Calu3 (cell line): ENCODE results near the gene CTF1. TPM values are rescaled to one million over a fixed set of nuclear protein-coding genes. Genes with fewer than 3 reads are reported as not detected.
A peak's percentile ranks its signal among the peaks of the same experiment; 100 is the strongest.
"Not testable (repeated sequence)": the region's sequence is repeated elsewhere in the genome, so short reads cannot be mapped to it uniquely, and the experiment has no call there.

Source experiments
- BruUV-seq: library from RNA; stranded (reverse); fragments of 400-500 nt; replicated peaks from 2 replicates; lab custom pipeline; 2021; lab: Mats Ljungman, UMichigan
- CTCF ChIA-PET: fragments of 300-600 bp; sonication (Branson Sonifier 250); formaldehyde crosslinking; loops from one replicate; lab custom pipeline; 2022; ENCODE audit warnings: antibody characterized with exemption; lab: Charles Lee
- DNase-seq: peaks from one replicate; pipeline ENCODE4 v3.0.0; 2022
- H3K27ac Mint-ChIP-seq: one replicate; pipeline ENCODE4 v1.8.0; 2022; ENCODE audit warnings: mixed read lengths; ENCODE audit not compliant: unreplicated experiment
- H3K27me3 Mint-ChIP-seq: one replicate; pipeline ENCODE4 v1.8.0; 2022; ENCODE audit warnings: mixed read lengths; ENCODE audit not compliant: unreplicated experiment
- H3K36me3 Mint-ChIP-seq: one replicate; pipeline ENCODE4 v1.8.0; 2022; ENCODE audit warnings: mild to moderate bottlenecking, moderate library complexity, mixed read lengths; ENCODE audit not compliant: insufficient read depth, unreplicated experiment
- H3K4me1 Mint-ChIP-seq: one replicate; pipeline ENCODE4 v1.8.0; 2022; ENCODE audit warnings: mild to moderate bottlenecking, low read depth, mixed read lengths; ENCODE audit not compliant: unreplicated experiment
- H3K4me3 Mint-ChIP-seq: one replicate; pipeline ENCODE4 v1.8.0; 2022; ENCODE audit warnings: mild to moderate bottlenecking, low read depth, moderate library complexity, mixed read lengths; ENCODE audit not compliant: unreplicated experiment
- H3K9me3 Mint-ChIP-seq: one replicate; pipeline ENCODE4 v1.8.0; 2022; ENCODE audit warnings: low read depth, mixed read lengths; ENCODE audit not compliant: unreplicated experiment
- intact Hi-C: fragments of 100-400 bp; cut with micrococcal nuclease; formaldehyde crosslinking; loops from one replicate; pipeline ENCODE4 v1.10.0; 2022; ENCODE audit not compliant: unreplicated experiment
- total RNA-seq: library from RNA; stranded (reverse); gene quantifications from 2 replicates; pipeline ENCODE4 v1.2.3, GENCODE V29; 2022
- TF ChIP-seq, protein P1 (sequence below): fragments of 200-600 bp; IDR thresholded peaks from one replicate; pipeline ENCODE4 v1.8.0; 2022; ENCODE audit warnings: antibody characterized with exemption; ENCODE audit not compliant: unreplicated experiment

The CTF1 gene
- total RNA-seq, 1 experiment from 2014 or later = 1.9 TPM

DNA sequence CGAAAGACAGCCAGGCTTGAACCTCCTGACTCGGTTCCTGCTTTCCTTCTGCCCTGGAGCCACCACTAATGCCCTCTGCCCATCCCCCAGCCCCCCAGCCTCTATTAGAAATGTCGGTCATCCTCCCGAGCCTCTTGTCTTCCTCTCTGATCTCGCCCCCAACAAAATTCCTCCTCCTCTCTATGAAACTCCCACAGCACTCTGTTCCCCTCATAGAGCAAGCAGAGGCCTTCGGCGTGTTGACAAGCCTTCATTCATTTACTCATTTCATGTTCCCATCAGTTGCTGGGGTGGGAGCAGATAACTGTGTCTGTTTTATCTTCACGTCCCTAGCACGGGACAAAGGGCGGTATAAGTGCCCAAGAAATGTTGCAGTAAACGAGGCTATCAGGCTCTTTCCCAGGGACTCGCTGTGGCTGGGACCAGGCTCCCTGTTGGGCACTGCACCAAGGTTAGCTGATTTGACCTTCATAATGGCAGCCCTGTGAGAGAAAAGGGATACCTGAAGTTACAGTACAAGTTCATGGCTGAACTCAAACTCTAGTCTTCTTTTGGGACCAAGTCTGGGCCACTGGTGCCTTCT lies 34.7 kb downstream of the CTF1 start:
- Mint-ChIP-seq H3K36me3 (peaks cover 34% of the 10 kb centered on the region), H3K4me3 (no peak overlapping the region), H3K27ac (no peak overlapping the region), H3K27me3 (no peaks in the 10 kb centered on the region), H3K4me1 (peaks cover 3% of the 10 kb centered on the region), H3K9me3 (no peaks in the 10 kb centered on the region)
- CTCF ChIA-PET = interaction anchor here (1.3 kb wide), 1 partner anchor 11 kb away, joined by 3 read pairs; no protein-coding TSS in a partner anchor
- TSS peak; percentile 12 for BruUV-seq
- intact Hi-C loops = no loop called here
- TF ChIP-seq, protein P1, sequence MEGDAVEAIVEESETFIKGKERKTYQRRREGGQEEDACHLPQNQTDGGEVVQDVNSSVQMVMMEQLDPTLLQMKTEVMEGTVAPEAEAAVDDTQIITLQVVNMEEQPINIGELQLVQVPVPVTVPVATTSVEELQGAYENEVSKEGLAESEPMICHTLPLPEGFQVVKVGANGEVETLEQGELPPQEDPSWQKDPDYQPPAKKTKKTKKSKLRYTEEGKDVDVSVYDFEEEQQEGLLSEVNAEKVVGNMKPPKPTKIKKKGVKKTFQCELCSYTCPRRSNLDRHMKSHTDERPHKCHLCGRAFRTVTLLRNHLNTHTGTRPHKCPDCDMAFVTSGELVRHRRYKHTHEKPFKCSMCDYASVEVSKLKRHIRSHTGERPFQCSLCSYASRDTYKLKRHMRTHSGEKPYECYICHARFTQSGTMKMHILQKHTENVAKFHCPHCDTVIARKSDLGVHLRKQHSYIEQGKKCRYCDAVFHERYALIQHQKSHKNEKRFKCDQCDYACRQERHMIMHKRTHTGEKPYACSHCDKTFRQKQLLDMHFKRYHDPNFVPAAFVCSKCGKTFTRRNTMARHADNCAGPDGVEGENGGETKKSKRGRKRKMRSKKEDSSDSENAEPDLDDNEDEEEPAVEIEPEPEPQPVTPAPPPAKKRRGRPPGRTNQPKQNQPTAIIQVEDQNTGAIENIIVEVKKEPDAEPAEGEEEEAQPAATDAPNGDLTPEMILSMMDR = no peak
- DNase-seq = no peak

DNA sequence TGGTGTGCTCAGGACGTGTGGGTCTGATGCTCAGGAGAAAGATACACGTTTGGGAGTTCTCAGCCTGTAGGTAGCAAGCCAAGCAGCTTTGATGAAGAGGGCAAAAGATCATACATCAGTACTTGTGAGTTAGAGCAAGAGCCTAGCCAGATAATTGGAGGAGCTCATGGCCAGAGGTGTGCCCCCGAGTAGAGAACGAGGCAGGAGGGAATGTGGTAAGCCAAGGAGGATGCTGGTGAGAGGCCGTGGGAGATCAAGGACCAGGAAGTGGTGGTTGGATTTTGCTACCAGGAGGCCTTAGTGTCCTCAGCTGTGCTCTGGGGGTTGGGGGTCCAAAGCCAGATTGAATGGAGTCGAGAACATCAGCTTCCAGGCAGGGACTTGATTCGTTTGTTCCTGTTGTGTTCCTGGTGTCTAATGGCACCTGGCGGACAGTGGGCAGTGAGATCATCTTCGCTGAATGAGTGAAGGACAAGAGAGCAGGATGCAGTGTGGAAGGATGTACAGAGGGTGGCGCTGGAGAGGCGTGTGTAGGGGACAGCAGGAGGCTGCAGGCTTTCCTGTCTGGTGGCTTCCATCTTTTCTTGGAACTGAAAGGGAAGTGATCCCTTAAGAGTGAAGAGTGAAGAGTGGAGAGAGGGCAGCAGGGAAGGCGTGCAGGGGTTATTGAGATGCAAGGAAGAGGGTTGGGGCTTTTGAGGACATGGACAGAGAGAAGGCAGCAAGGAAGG lies 38.6 kb downstream of the CTF1 start:
- no peaks in the 10 kb centered on the region for H3K4me1 Mint-ChIP-seq
- peak; percentile 50 for DNase-seq
- no peak overlapping the region for H3K4me3 Mint-ChIP-seq
- no peaks in the 10 kb centered on the region for H3K27me3 Mint-ChIP-seq
- no peaks in the 10 kb centered on the region for H3K9me3 Mint-ChIP-seq
- CTCF ChIA-PET = interaction anchor here (1.7 kb wide), 1 partner anchor 96 kb away, joined by 3 read pairs; no protein-coding TSS in a partner anchor
- no TSS peak for BruUV-seq
- TF ChIP-seq, protein P1 = no peak
- intact Hi-C loops = no loop called here
- H3K27ac Mint-ChIP-seq = no peak overlapping the region
- H3K36me3 Mint-ChIP-seq = peaks cover 31% of the 10 kb centered on the region

GRCh38 chr16:30937692-30938091 lies 41.3 kb downstream of the CTF1 start:
- no TSS peak for BruUV-seq
- no peak overlapping the region for H3K4me3 Mint-ChIP-seq
- peaks cover 38% of the 10 kb centered on the region for H3K36me3 Mint-ChIP-seq
- TF ChIP-seq, protein P1 = no peak
- CTCF ChIA-PET = no interaction called here
- H3K9me3 Mint-ChIP-seq = no peaks in the 10 kb centered on the region
- H3K27ac Mint-ChIP-seq = no peak overlapping the region
- peaks cover 11% of the 10 kb centered on the region for H3K4me1 Mint-ChIP-seq
- no peaks in the 10 kb centered on the region for H3K27me3 Mint-ChIP-seq
- intact Hi-C loops = no loop called here
- DNase-seq = no peak

DNA sequence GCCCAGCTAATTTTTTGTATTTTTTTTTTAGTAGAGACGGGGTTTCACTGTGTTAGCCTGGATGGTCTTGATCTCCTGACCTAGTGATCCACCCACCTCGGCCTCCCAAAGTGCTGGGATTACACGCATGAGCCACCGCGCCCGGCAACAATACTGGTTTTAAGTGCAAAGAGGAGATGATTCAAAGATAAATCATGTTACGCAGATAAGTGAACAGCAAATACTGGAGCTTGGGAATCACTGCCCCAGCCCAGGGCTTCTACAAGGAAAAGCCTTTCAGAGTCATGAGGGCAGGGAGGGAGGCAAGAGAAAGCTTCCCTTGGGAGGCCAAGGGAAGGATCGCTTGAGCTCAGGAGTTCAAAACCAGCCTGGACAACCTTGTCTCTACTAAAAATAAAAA lies 43.2 kb downstream of the CTF1 start:
- peaks cover 41% of the 10 kb centered on the region for H3K36me3 Mint-ChIP-seq
- H3K4me1 Mint-ChIP-seq = peaks cover 16% of the 10 kb centered on the region
- H3K9me3 Mint-ChIP-seq, DNase-seq, BruUV-seq, intact Hi-C loops, H3K4me3 Mint-ChIP-seq, H3K27me3 Mint-ChIP-seq, H3K27ac Mint-ChIP-seq: not testable (repeated sequence)
- CTCF ChIA-PET = interaction anchor here (0.5 to 0.7 kb wide), 4 partner anchors 50 to 530 kb away, joined by 3 to 7 read pairs (median 3); no protein-coding TSS in a partner anchor
